ENCODE results near the gene EMC6. TPM values are rescaled to one million over a fixed set of nuclear protein-coding genes. Genes with fewer than 3 reads are reported as not detected.
A peak's percentile ranks its signal among the peaks of the same experiment; 100 is the strongest.

EMC6 gene
- total and polyA plus RNA-seq, 2 of the 13 experiments (the other 11 are each of a cell fraction or from before 2014, with no cell fraction given): 45.1 to 47.7 TPM

GRCh38 chr17:3668279-3669084 is at the start of gene EMC6, which contains the start of gene TAX1BP3 (continued):
- TF ChIP-seq POLR2G (IDR thresholded peaks at IDR 0.05; ENCODE audit: low read depth, low read length) (peak; percentile 97), TRIM24 (CRISPR knock-in tag; IDR thresholded peaks at IDR 0.05) (no peak), NCOA2 (CRISPR knock-in tag; IDR thresholded peaks at IDR 0.05) (no peak), KLF9 (CRISPR knock-in tag; IDR thresholded peaks at IDR 0.05; ENCODE audit: low read depth) (no peak; the same call in 1 of the 2 replicates), AGO2 (optimal IDR thresholded peaks at IDR 0.05; ENCODE audit: low read depth, low read length) (peak; percentile 86), ETV6 (CRISPR knock-in tag; conservative IDR thresholded peaks at IDR 0.05) (0 out of 2 replicates have a peak, but pooled peaks have one; percentile 13), ZNF232 (CRISPR knock-in tag; IDR thresholded peaks at IDR 0.05; ENCODE audit: borderline replicate concordance) (peak; percentile 2; the same call in 1 of the 2 replicates), MEF2D (CRISPR knock-in tag; IDR thresholded peaks at IDR 0.05) (0 out of 2 replicates have a peak, but pooled peaks have one; percentile 3), CBFB (CRISPR knock-in tag; IDR thresholded peaks at IDR 0.05) (peak; percentile 15; the same call in 1 of the 2 replicates), PHF5A (CRISPR knock-in tag; IDR thresholded peaks at IDR 0.05; ENCODE audit: low read depth, unreplicated experiment) (peak; percentile 30), ZNF713 (CRISPR knock-in tag; IDR thresholded peaks at IDR 0.05) (0 out of 2 replicates have a peak, but pooled peaks have one; percentile 39), GTF3A (CRISPR knock-in tag; conservative IDR thresholded peaks at IDR 0.05) (0 out of 2 replicates have a peak, but pooled peaks have one; percentile 86), ZMAT3 (CRISPR knock-in tag; conservative IDR thresholded peaks at IDR 0.05) (no peak), RFX1 (IDR thresholded peaks at IDR 0.05) (no peak), MLLT10 (CRISPR knock-in tag; IDR thresholded peaks at IDR 0.05) (no peak), ZNF451 (CRISPR knock-in tag; IDR thresholded peaks at IDR 0.05) (no peak), ZSCAN25 (CRISPR knock-in tag; IDR thresholded peaks at IDR 0.05) (0 out of 2 replicates have a peak, but pooled peaks have one; percentile 23), ZNF577 (CRISPR knock-in tag; IDR thresholded peaks at IDR 0.05; ENCODE audit: borderline replicate concordance, low read depth) (no peak), SMC3 (IDR thresholded peaks at IDR 0.05; ENCODE audit: low read length) (no peak), ZNF407 (CRISPR knock-in tag; IDR thresholded peaks at IDR 0.05; ENCODE audit: not compliant biosample characterization) (peak; percentile 86), KDM3A (CRISPR knock-in tag; IDR thresholded peaks at IDR 0.05; ENCODE audit: low read depth) (no peak), SRSF1 (optimal IDR thresholded peaks at IDR 0.05; ENCODE audit: low read depth, low read length) (peak; percentile 77), E2F5 (CRISPR knock-in tag; conservative IDR thresholded peaks at IDR 0.05) (peak; percentile 77)

Measured in HepG2 (cell line).